Astrocyte of the hippocampus (primary cell): Measurements from ENCODE around the gene SALL2.

Source experiments
- DNase-seq: peaks from one replicate; pipeline ENCODE4 v3.0.0; 2011; ENCODE audit warnings: low read depth, low spot score

Gene SALL2

GRCh38 chr14:21528381-21529348 lies 2.5 kb upstream of the SALL2 start:
- no peak for DNase-seq

- no peak for DNase-seq
Observed at GRCh38 chr14:21527318-21527679, 1.2 kb upstream of the SALL2 start.

- DNase-seq = no peak
Observed at GRCh38 chr14:21526672-21527317, 649 bp upstream of the SALL2 start.

GRCh38 chr14:21525571-21525961 lies 580 bp downstream of the SALL2 start:
- peak; percentile 61 for DNase-seq

GRCh38 chr14:21524575-21525490 lies 1.3 kb downstream of the SALL2 start:
- no peak for DNase-seq

- no peak for DNase-seq
Observed at GRCh38 chr14:21523203-21523602, 2.9 kb downstream of the SALL2 start.

- peak; percentile 25 for DNase-seq
Observed at GRCh38 chr14:21521501-21521900, 4.6 kb downstream of the SALL2 start.

GRCh38 chr14:21520767-21521166 lies 5.4 kb downstream of the SALL2 start:
- no peak for DNase-seq

- DNase-seq = no peak
Observed at GRCh38 chr14:21518725-21519124, 7.4 kb downstream of the SALL2 start.

GRCh38 chr14:21514341-21514740 lies 11.8 kb downstream of the SALL2 start:
- no peak for DNase-seq

GRCh38 chr14:21510735-21511657 lies 15.2 kb downstream of the SALL2 start, which contains the start of gene METTL3:
Gene METTL3, minus strand, starts transcription at chr14:21511340. Its CDS starts 117 bp downstream, at chr14:21511223.
- DNase-seq = peak; percentile 99

GRCh38 chr14:21509432-21510143 lies 16.6 kb downstream of the SALL2 start:
- no peak for DNase-seq

- no peak for DNase-seq
Observed at GRCh38 chr14:21506557-21506956, 19.6 kb downstream of the SALL2 start.

GRCh38 chr14:21505012-21505553 lies 21.1 kb downstream of the SALL2 start:
- no peak for DNase-seq

- DNase-seq = no peak
Observed at GRCh38 chr14:21503376-21503775, 22.8 kb downstream of the SALL2 start.

- no peak for DNase-seq
Observed at GRCh38 chr14:21501568-21501967, 24.6 kb downstream of the SALL2 start.

GRCh38 chr14:21498540-21499526 lies 27.3 kb downstream of the SALL2 start:
- DNase-seq = peak; percentile 64

GRCh38 chr14:21496453-21496852 lies 29.7 kb downstream of the SALL2 start:
- no peak for DNase-seq
